Caco-2 (cell line): ENCODE results near the gene OTOF. TPM values are rescaled to one million over a fixed set of nuclear protein-coding genes. Genes with fewer than 3 reads are reported as not detected.
A peak's percentile ranks its signal among the peaks of the same experiment; 100 is the strongest.

ENCODE experiments used
- BruUV-seq: library from RNA; stranded (reverse); fragments of 400-500 nt; replicated peaks from 2 replicates; lab custom pipeline; 2021; lab: Mats Ljungman, UMichigan
- CTCF ChIA-PET: fragments of 300-600 bp; sonication (Branson Sonifier 250); formaldehyde crosslinking; loops from one replicate; lab custom pipeline; 2022; ENCODE audit warnings: antibody characterized with exemption; lab: Charles Lee
- POLR2A ChIA-PET: fragments of 300-600 bp; sonication (Branson Sonifier 250); formaldehyde crosslinking; loops from one replicate; lab custom pipeline; 2022; ENCODE audit warnings: antibody characterized with exemption; lab: Charles Lee
- DNase-seq, 2 experiments: peaks; one replicate each; pipeline versions ENCODE4 v3.0.0 to v3.0.0-alpha.2; 2020 to 2022
- H3K27me3 ChIP-seq: replicated peaks from 2 replicates; pipeline ENCODE4 v1.6.0; 2011; ENCODE audit warnings: low read length; ENCODE audit not compliant: control insufficient read depth, insufficient read depth
- H3K36me3 ChIP-seq: 2 replicates; pipeline ENCODE4 v1.5.1; 2011; ENCODE audit warnings: low read length; ENCODE audit not compliant: control insufficient read depth, insufficient read depth
- H3K4me1 ChIP-seq: fragments of 250-450 bp; sonication (Bioruptor Pico); 2 replicates; pipeline ENCODE4 v1.5.1; 2020; ENCODE audit warnings: mild to moderate bottlenecking
- H3K4me3 ChIP-seq: 2 replicates; pipeline ENCODE4 v1.5.1; 2011; ENCODE audit warnings: low read depth, mild to moderate bottlenecking, control low read depth, low read length
- H3K9me3 ChIP-seq: fragments of 250-450 bp; sonication (Bioruptor Pico); 2 replicates; pipeline ENCODE4 v1.5.1; 2020; ENCODE audit warnings: mild to moderate bottlenecking, moderate library complexity
- H3K27ac Mint-ChIP-seq: one replicate; pipeline ENCODE4 v1.8.0; 2022; ENCODE audit warnings: mixed read lengths; ENCODE audit not compliant: unreplicated experiment
- H3K27me3 Mint-ChIP-seq: one replicate; pipeline ENCODE4 v1.8.0; 2022; ENCODE audit warnings: mixed read lengths; ENCODE audit not compliant: insufficient read depth, unreplicated experiment
- H3K36me3 Mint-ChIP-seq: one replicate; pipeline ENCODE4 v1.8.0; 2022; ENCODE audit warnings: mild to moderate bottlenecking, mixed read lengths; ENCODE audit not compliant: insufficient read depth, unreplicated experiment
- H3K4me1 Mint-ChIP-seq: one replicate; pipeline ENCODE4 v1.8.0; 2022; ENCODE audit warnings: low read depth, mixed read lengths; ENCODE audit not compliant: unreplicated experiment
- H3K4me3 Mint-ChIP-seq: one replicate; pipeline ENCODE4 v1.8.0; 2022; ENCODE audit warnings: mild to moderate bottlenecking, moderate library complexity, mixed read lengths; ENCODE audit not compliant: unreplicated experiment
- H3K9me3 Mint-ChIP-seq: one replicate; pipeline ENCODE4 v1.8.0; 2022; ENCODE audit warnings: mixed read lengths; ENCODE audit not compliant: unreplicated experiment
- intact Hi-C: fragments of 100-400 bp; cut with micrococcal nuclease; formaldehyde crosslinking; loops from one replicate; pipeline ENCODE4 v1.10.0; 2022; ENCODE audit not compliant: unreplicated experiment
- total RNA-seq: library from RNA; stranded (reverse); gene quantifications from 2 replicates; pipeline ENCODE4 v1.2.3, GENCODE V29; 2022
- TF ChIP-seq, protein P1 (sequence below), 2 experiments: fragments of 200-600 bp in 1 of 2; IDR thresholded peaks; 1 replicate in 1 of 2; 2 replicates in 1 of 2; pipeline versions ENCODE4 v1.5.1 to v1.8.0; 2011 to 2022; ENCODE audit warnings: antibody characterized with exemption in 1 of 2, control low read depth in 1 of 2, inconsistent platforms in 1 of 2, low read depth in 1 of 2, low read length in 1 of 2, mild to moderate bottlenecking in 1 of 2, moderate library complexity in 1 of 2; ENCODE audit not compliant: insufficient read depth in 1 of 2, severe bottlenecking in 1 of 2, unreplicated experiment in 1 of 2

The OTOF gene
- total RNA-seq, 1 experiment from 2014 or later: 0.09 TPM

- H3K9me3 ChIP-seq: no peaks in the 10 kb centered on the region
- Mint-ChIP-seq H3K4me1 (peaks cover 40% of the 10 kb centered on the region), H3K4me3 (peak overlapping the region; percentile 24), H3K9me3 (no peaks in the 10 kb centered on the region), H3K27me3 (no peaks in the 10 kb centered on the region), H3K36me3 (peaks cover 5% of the 10 kb centered on the region), H3K27ac (peak overlapping the region; percentile 83)
- no peaks in the 10 kb centered on the region for H3K27me3 ChIP-seq
- ChIA-PET POLR2A (interaction anchor here (1.8 kb wide), 1 partner anchor 110 kb away, joined by 6 read pairs; the partner anchor contains the start of gene SELENOI), CTCF (interaction anchor here (0.6 to 1.3 kb wide), 2 partner anchors 60 to 394 kb away, joined by 3 read pairs; no protein-coding TSS in a partner anchor)
- BruUV-seq: TSS peak; percentile 99
- TF ChIP-seq, protein P1, sequence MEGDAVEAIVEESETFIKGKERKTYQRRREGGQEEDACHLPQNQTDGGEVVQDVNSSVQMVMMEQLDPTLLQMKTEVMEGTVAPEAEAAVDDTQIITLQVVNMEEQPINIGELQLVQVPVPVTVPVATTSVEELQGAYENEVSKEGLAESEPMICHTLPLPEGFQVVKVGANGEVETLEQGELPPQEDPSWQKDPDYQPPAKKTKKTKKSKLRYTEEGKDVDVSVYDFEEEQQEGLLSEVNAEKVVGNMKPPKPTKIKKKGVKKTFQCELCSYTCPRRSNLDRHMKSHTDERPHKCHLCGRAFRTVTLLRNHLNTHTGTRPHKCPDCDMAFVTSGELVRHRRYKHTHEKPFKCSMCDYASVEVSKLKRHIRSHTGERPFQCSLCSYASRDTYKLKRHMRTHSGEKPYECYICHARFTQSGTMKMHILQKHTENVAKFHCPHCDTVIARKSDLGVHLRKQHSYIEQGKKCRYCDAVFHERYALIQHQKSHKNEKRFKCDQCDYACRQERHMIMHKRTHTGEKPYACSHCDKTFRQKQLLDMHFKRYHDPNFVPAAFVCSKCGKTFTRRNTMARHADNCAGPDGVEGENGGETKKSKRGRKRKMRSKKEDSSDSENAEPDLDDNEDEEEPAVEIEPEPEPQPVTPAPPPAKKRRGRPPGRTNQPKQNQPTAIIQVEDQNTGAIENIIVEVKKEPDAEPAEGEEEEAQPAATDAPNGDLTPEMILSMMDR (IDR thresholded peaks at IDR 0.05; ENCODE audit: insufficient read depth in 1 of 2, low read depth in 1 of 2, low read length in 1 of 2, severe bottlenecking in 1 of 2, unreplicated experiment in 1 of 2): no peak
- intact Hi-C loops: loop anchor here (2.0 kb wide), 1 partner anchor 111 kb away; no protein-coding TSS in a partner anchor
- peaks cover 53% of the 10 kb centered on the region for H3K4me1 ChIP-seq
- no peak overlapping the region for H3K4me3 ChIP-seq
- no peak for DNase-seq
- H3K36me3 ChIP-seq: no peaks in the 10 kb centered on the region
Measured at GRCh38 chr2:26455670-26456439, 22.1 kb downstream of the OTOF start.

GRCh38 chr2:26455037-26455669 lies 22.8 kb downstream of the OTOF start:
- peak overlapping the region; percentile 83 for H3K27ac Mint-ChIP-seq
- H3K4me1 Mint-ChIP-seq: peaks cover 38% of the 10 kb centered on the region
- peaks cover 5% of the 10 kb centered on the region for H3K36me3 Mint-ChIP-seq
- intact Hi-C loops: no loop called here
- no peaks in the 10 kb centered on the region for H3K9me3 Mint-ChIP-seq
- TF ChIP-seq, protein P1 (IDR thresholded peaks at IDR 0.05; ENCODE audit: insufficient read depth in 1 of 2, low read depth in 1 of 2, low read length in 1 of 2, severe bottlenecking in 1 of 2, unreplicated experiment in 1 of 2): no peak
- H3K4me1 ChIP-seq: peaks cover 53% of the 10 kb centered on the region
- CTCF ChIA-PET: no interaction called here
- H3K9me3 ChIP-seq: no peaks in the 10 kb centered on the region
- DNase-seq: no peak
- POLR2A ChIA-PET: no interaction called here
- H3K27me3 Mint-ChIP-seq: no peaks in the 10 kb centered on the region
- BruUV-seq: no TSS peak
- H3K4me3 Mint-ChIP-seq: no peak overlapping the region
- H3K4me3 ChIP-seq: no peak overlapping the region
- no peaks in the 10 kb centered on the region for H3K27me3 ChIP-seq
- H3K36me3 ChIP-seq: no peaks in the 10 kb centered on the region

GRCh38 chr2:26454561-26455001 lies 23.3 kb downstream of the OTOF start:
- intact Hi-C loops: no loop called here
- Mint-ChIP-seq H3K4me3 (no peak overlapping the region), H3K36me3 (peaks cover 5% of the 10 kb centered on the region), H3K4me1 (peaks cover 33% of the 10 kb centered on the region), H3K9me3 (no peaks in the 10 kb centered on the region), H3K27ac (peak overlapping the region; percentile 83), H3K27me3 (no peaks in the 10 kb centered on the region)
- Histone ChIP-seq H3K4me3 (no peak overlapping the region), H3K36me3 (no peaks in the 10 kb centered on the region), H3K4me1 (peaks cover 53% of the 10 kb centered on the region), H3K9me3 (no peaks in the 10 kb centered on the region), H3K27me3 (no peaks in the 10 kb centered on the region)
- ChIA-PET POLR2A (no interaction called here), CTCF (no interaction called here)
- no TSS peak for BruUV-seq
- no peak for DNase-seq
- TF ChIP-seq, protein P1 (IDR thresholded peaks at IDR 0.05; ENCODE audit: insufficient read depth in 1 of 2, low read depth in 1 of 2, low read length in 1 of 2, severe bottlenecking in 1 of 2, unreplicated experiment in 1 of 2): no peak
